B cell (primary cell): Measurements from ENCODE around the gene DGAT2. TPM values are rescaled to one million over a fixed set of nuclear protein-coding genes. Genes with fewer than 3 reads are reported as not detected.
A peak's percentile ranks its signal among the peaks of the same experiment; 100 is the strongest.

ENCODE experiments used
- ATAC-seq: fragments of 200-7000 bp; cut with Tn5 transposase; one replicate; pipeline ENCODE4 v1.10.0; 2021; ENCODE audit warnings: low read depth, mild to moderate bottlenecking, moderate number of reproducible peaks, moderate library complexity
- CTCF ChIA-PET: fragments of 350-600 bp; sonication (Branson Sonifier 250); formaldehyde crosslinking; loops from one replicate; lab custom pipeline; 2021; ENCODE audit warnings: antibody characterized with exemption, inconsistent platforms; lab: Charles Lee
- POLR2A ChIA-PET: fragments of 350-600 bp; sonication (Branson Sonifier 250); formaldehyde crosslinking; loops from one replicate; lab custom pipeline; 2021; ENCODE audit warnings: antibody characterized with exemption; lab: Charles Lee
- DNase-seq: peaks from one replicate; pipeline ENCODE4 v3.0.0; 2013
- H2AFZ ChIP-seq: 2 replicates; pipeline ENCODE4 v1.6.1; 2012; ENCODE audit warnings: mild to moderate bottlenecking, low read depth, low read length; ENCODE audit not compliant: insufficient read depth, poor library complexity, severe bottlenecking
- H3K27ac ChIP-seq, 2 donors: 1 replicate in 1 of 2; 2 replicates in 1 of 2; pipeline ENCODE4 v1.5.1; 2012 to 2013; ENCODE audit warnings: low read length in 2 of 2, mild to moderate bottlenecking in 2 of 2, moderate library complexity in 1 of 2
- H3K27me3 ChIP-seq, 4 experiments: fragments of 200-600 bp in 1 of 4; sonication (generic) in 1 of 4; replicated peaks in 1 of 4; 1 replicate in 2 of 4; 2 replicates in 2 of 4; pipeline versions ENCODE4 v1.6.1 to v1.7.0; 2013 to 2016; ENCODE audit warnings: low read length in 3 of 4, mild to moderate bottlenecking in 2 of 4, mixed read lengths in 1 of 4, moderate library complexity in 1 of 4; ENCODE audit not compliant: insufficient read depth in 4 of 4, control insufficient read depth in 3 of 4; ENCODE audit errors: control extremely low read depth in 1 of 4
- H3K36me3 ChIP-seq, 2 experiments: replicated peaks in 1 of 2; 1 replicate in 1 of 2; 2 replicates in 1 of 2; pipeline versions ENCODE4 v1.6.1 to v1.7.1; 2013; ENCODE audit warnings: low read length in 1 of 2; ENCODE audit not compliant: insufficient read depth in 2 of 2, control insufficient read depth in 1 of 2; ENCODE audit errors: control extremely low read depth in 1 of 2, extremely low read depth in 1 of 2
- H3K4me1 ChIP-seq, 2 donors: fragments of 200-600 bp in 1 of 2; sonication (generic) in 1 of 2; 1 replicate in 1 of 2; 2 replicates in 1 of 2; pipeline versions ENCODE4 v1.5.1 to v1.6.1; 2013 to 2017; ENCODE audit warnings: low read length in 2 of 2; ENCODE audit not compliant: control insufficient read depth in 2 of 2, insufficient read depth in 2 of 2
- H3K4me2 ChIP-seq: replicated peaks from 2 replicates; pipeline ENCODE3; 2012; ENCODE audit warnings: mild to moderate bottlenecking, low read depth, low read length; ENCODE audit not compliant: poor library complexity, severe bottlenecking
- H3K4me3 ChIP-seq, 5 experiments: fragments of 200-600 bp in 1 of 5; sonication (generic) in 1 of 5; 1 replicate in 3 of 5; 2 replicates in 2 of 5; pipeline versions ENCODE4 v1.5.1 to v1.7.0; 2011 to 2016; ENCODE audit warnings: low read length in 4 of 5, mild to moderate bottlenecking in 4 of 5, low read depth in 2 of 5, control low read depth in 1 of 5, moderate library complexity in 1 of 5; ENCODE audit not compliant: insufficient read depth in 1 of 5; ENCODE audit errors: control extremely low read depth in 1 of 5, extremely low read depth in 1 of 5
- H3K79me2 ChIP-seq: fragments of 200-600 bp; sonication (generic); one replicate; pipeline ENCODE4 v1.6.0; 2016; ENCODE audit warnings: low read length; ENCODE audit not compliant: control insufficient read depth, insufficient read depth
- H3K9ac ChIP-seq: fragments of 200-600 bp; sonication (generic); 2 replicates; pipeline ENCODE4 v1.6.1; 2017; ENCODE audit warnings: mild to moderate bottlenecking, low read length, moderate library complexity
- H3K9me3 ChIP-seq, 3 donors: one replicate each; pipeline versions ENCODE4 v1.6.1 to v1.7.1; 2013; ENCODE audit warnings: low read length in 2 of 3; ENCODE audit not compliant: control insufficient read depth in 2 of 3, insufficient read depth in 1 of 3; ENCODE audit errors: control extremely low read depth in 1 of 3
- H4K20me1 ChIP-seq: 2 replicates; pipeline ENCODE4 v1.6.0; 2012; ENCODE audit warnings: mild to moderate bottlenecking, low read length; ENCODE audit not compliant: insufficient read depth, control insufficient read depth, poor library complexity, severe bottlenecking
- H3K27ac Mint-ChIP-seq: one replicate; pipeline ENCODE4 v1.8.0; 2021; ENCODE audit warnings: mixed read lengths
- H3K27me3 Mint-ChIP-seq: one replicate; pipeline ENCODE4 v1.8.0; 2021; ENCODE audit warnings: mixed read lengths
- H3K4me1 Mint-ChIP-seq: one replicate; pipeline ENCODE4 v1.8.0; 2021; ENCODE audit warnings: mixed read lengths
- H3K4me3 Mint-ChIP-seq: one replicate; pipeline ENCODE4 v1.8.0; 2021; ENCODE audit warnings: mixed read lengths
- H3K9me3 Mint-ChIP-seq: one replicate; pipeline ENCODE4 v1.8.0; 2022; ENCODE audit warnings: mixed read lengths; ENCODE audit not compliant: insufficient read depth
- CTCF ChIP-seq: fragments of 200-600 bp; IDR thresholded peaks from one replicate; pipeline ENCODE4 v1.8.0; 2022; ENCODE audit warnings: antibody characterized with exemption, mild to moderate bottlenecking
- EZH2 ChIP-seq: IDR thresholded peaks from 2 replicates; pipeline ENCODE4 v1.6.1; 2012; ENCODE audit warnings: borderline replicate concordance, low read depth, mild to moderate bottlenecking, moderate library complexity, low read length; ENCODE audit not compliant: insufficient read depth, poor library complexity, severe bottlenecking
- WGBS: methylation state at CpG from one replicate; pipeline ENCODE4 v1.1.5; 2013; ENCODE audit warnings: missing lambda C conversion rate; ENCODE audit not compliant: insufficient coverage; 5-methylcytosine and 5-hydroxymethylcytosine counted together
- intact Hi-C: fragments of 100-400 bp; cut with micrococcal nuclease; formaldehyde crosslinking; loops from one replicate; pipeline ENCODE4 v1.10.0; 2022
- polyA plus RNA-seq: library from polyadenylated mRNA; depleted of rRNA; stranded (reverse); fragments of >200 nt; gene quantifications from 2 replicates; pipeline ENCODE4 v1.2.3, GENCODE V29; 2012
- total RNA-seq, 2 donors: library from RNA; stranded (reverse); fragments of 120-200 nt in 1 of 2; gene quantifications; 1 replicate in 1 of 2; 2 replicates in 1 of 2; pipeline versions ENCODE4 v1.2.3 to v1.2.4, GENCODE V29; 2013 to 2022

Gene DGAT2
- total and polyA plus RNA-seq, 2 donors (not counting 1 experiment from before 2014, with no cell fraction given) = 5.8 to 6.5 TPM

- peaks cover 62% of the 10 kb centered on the region for H4K20me1 ChIP-seq
- POLR2A ChIA-PET = no interaction called here
- H3K4me1 ChIP-seq = peaks cover 61 to 71% of the 10 kb centered on the region in 2 donors
- no peaks in the 10 kb centered on the region for H3K27me3 ChIP-seq
- no peak overlapping the region for H2AFZ ChIP-seq
- intact Hi-C loops = loop anchor here (5.0 kb wide), 1 partner anchor 32 kb away; no protein-coding TSS in a partner anchor
- H3K4me3 ChIP-seq = no peak overlapping the region
- WGBS = no CpG with 5 or more reads among the region's 3 CpGs
- H3K9ac ChIP-seq = peak overlapping the region; percentile 16
- Mint-ChIP-seq H3K4me3 (peak overlapping the region; percentile 40), H3K27ac (peak overlapping the region; percentile 11), H3K9me3 (no peaks in the 10 kb centered on the region), H3K27me3 (no peaks in the 10 kb centered on the region), H3K4me1 (peaks cover 89% of the 10 kb centered on the region)
- H3K36me3 ChIP-seq = peaks cover 10 to 25% of the 10 kb centered on the region in 2 experiments
- DNase-seq (no peak), ATAC-seq (no peak)
- peak overlapping the region; percentile 50 for H3K4me2 ChIP-seq
- TF ChIP-seq EZH2 (no peak), CTCF (no peak)
- peak overlapping the region in 1 of 2 donors; percentile 63 for H3K27ac ChIP-seq
- H3K9me3 ChIP-seq = no peaks in the 10 kb centered on the region
- H3K79me2 ChIP-seq = peaks cover 90% of the 10 kb centered on the region
- CTCF ChIA-PET = interaction anchor here (1.1 kb wide), 1 partner anchor 30 kb away, joined by 3 read pairs; no protein-coding TSS in a partner anchor
These were observed 66.2 kb downstream of the DGAT2 start for GRCh38 chr11:75834728-75835127.

GRCh38 chr11:75836417-75836816, 67.8 kb downstream of the DGAT2 start:
- Histone ChIP-seq H3K9ac (no peak overlapping the region), H3K79me2 (peaks cover 90% of the 10 kb centered on the region), H2AFZ (no peak overlapping the region), H3K4me2 (peak overlapping the region; percentile 40), H3K27ac (peak overlapping the region; percentile 39 to 76), H3K36me3 (peaks cover 8 to 14% of the 10 kb centered on the region in 2 experiments), H3K4me1 (peaks cover 61 to 75% of the 10 kb centered on the region in 2 donors), H3K9me3 (no peaks in the 10 kb centered on the region), H3K4me3 (no peak overlapping the region), H4K20me1 (peaks cover 58% of the 10 kb centered on the region), H3K27me3 (no peaks in the 10 kb centered on the region)
- TF ChIP-seq EZH2 (no peak), CTCF (no peak)
- intact Hi-C loops = loop anchor here (5.0 kb wide), 1 partner anchor 34 kb away; no protein-coding TSS in a partner anchor
- ATAC-seq (peak; percentile 72), DNase-seq (peak; percentile 46)
- ChIA-PET CTCF (interaction anchor here (0.8 to 2.1 kb wide), 5 partner anchors 9 to 38 kb away, joined by 3 to 23 read pairs (median 7); no protein-coding TSS in a partner anchor), POLR2A (interaction anchor here (0.6 to 1.1 kb wide), 3 partner anchors 12 to 242 kb away, joined by 3 to 6 read pairs (median 3); no protein-coding TSS in a partner anchor)
- peaks cover 91% of the 10 kb centered on the region for H3K4me1 Mint-ChIP-seq
- WGBS = 38% methylated on average over 3 of the region's 3 CpGs
- H3K4me3 Mint-ChIP-seq = peak overlapping the region; percentile 36
- no peaks in the 10 kb centered on the region for H3K9me3 Mint-ChIP-seq
- no peaks in the 10 kb centered on the region for H3K27me3 Mint-ChIP-seq
- peak overlapping the region; percentile 73 for H3K27ac Mint-ChIP-seq
